A549 (cell line): ENCODE measurements around the gene C17orf107.
"Not testable (repeated sequence)": the region's sequence is repeated elsewhere in the genome, so short reads cannot be mapped to it uniquely, and the experiment has no call there.

Experiments
- BHLHE40 ChIP-seq: IDR thresholded peaks from 2 replicates; pipeline ENCODE4 v1.6.1; 2012; ENCODE audit warnings: low read depth, low read length, inconsistent platforms
- MAFK ChIP-seq: fragments of 450-650 bp; IDR thresholded peaks from 2 replicates; pipeline ENCODE4 v1.6.1; 2014; ENCODE audit not compliant: partially characterized antibody
- MYC ChIP-seq: IDR thresholded peaks from 2 replicates; pipeline ENCODE4 v1.6.1; 2012; ENCODE audit warnings: mild to moderate bottlenecking, inconsistent platforms, low read length, improper control_type of control experiment, borderline replicate concordance
- POLR2A ChIP-seq: IDR thresholded peaks from 2 replicates; pipeline ENCODE4 v1.6.1; 2012; ENCODE audit warnings: mild to moderate bottlenecking, low read length
- RCOR1 ChIP-seq: fragments of 150-350 bp; IDR thresholded peaks from 2 replicates; pipeline ENCODE4 v1.6.1; 2014; ENCODE audit warnings: antibody characterized with exemption, low read length, low read depth
- TP53 ChIP-seq: fragments of 250-450 bp; sonication (Bioruptor Pico); IDR thresholded peaks from 2 replicates; pipeline ENCODE4 v1.5.0; 2021; ENCODE audit warnings: mild to moderate bottlenecking, moderate library complexity
- ZNF302 ChIP-seq: fragments of 250-450 bp; sonication (Bioruptor Pico); IDR thresholded peaks from 2 replicates; pipeline ENCODE4 v1.9.0; 2021; ENCODE audit warnings: inconsistent platforms, mild to moderate bottlenecking, moderate library complexity
- TF ChIP-seq, protein P1 (sequence below): fragments of >200 bp; sonication (Bioruptor Twin); formaldehyde crosslinking; IDR thresholded peaks from 3 replicates; pipeline ENCODE4 v1.5.1; 2016
- TF ChIP-seq, protein P2 (sequence below): IDR thresholded peaks from 2 replicates; pipeline ENCODE4 v1.6.1; 2012

GRCh38 chr17:4857347-4857746 lies 42.0 kb upstream of the C17orf107 start:
- TF ChIP-seq POLR2A; MYC; RCOR1; BHLHE40; TP53 (CRISPR knock-in tag); MAFK; ZNF302 (CRISPR knock-in tag): not testable (repeated sequence)
- TF ChIP-seq, protein P1, sequence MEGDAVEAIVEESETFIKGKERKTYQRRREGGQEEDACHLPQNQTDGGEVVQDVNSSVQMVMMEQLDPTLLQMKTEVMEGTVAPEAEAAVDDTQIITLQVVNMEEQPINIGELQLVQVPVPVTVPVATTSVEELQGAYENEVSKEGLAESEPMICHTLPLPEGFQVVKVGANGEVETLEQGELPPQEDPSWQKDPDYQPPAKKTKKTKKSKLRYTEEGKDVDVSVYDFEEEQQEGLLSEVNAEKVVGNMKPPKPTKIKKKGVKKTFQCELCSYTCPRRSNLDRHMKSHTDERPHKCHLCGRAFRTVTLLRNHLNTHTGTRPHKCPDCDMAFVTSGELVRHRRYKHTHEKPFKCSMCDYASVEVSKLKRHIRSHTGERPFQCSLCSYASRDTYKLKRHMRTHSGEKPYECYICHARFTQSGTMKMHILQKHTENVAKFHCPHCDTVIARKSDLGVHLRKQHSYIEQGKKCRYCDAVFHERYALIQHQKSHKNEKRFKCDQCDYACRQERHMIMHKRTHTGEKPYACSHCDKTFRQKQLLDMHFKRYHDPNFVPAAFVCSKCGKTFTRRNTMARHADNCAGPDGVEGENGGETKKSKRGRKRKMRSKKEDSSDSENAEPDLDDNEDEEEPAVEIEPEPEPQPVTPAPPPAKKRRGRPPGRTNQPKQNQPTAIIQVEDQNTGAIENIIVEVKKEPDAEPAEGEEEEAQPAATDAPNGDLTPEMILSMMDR = not testable (repeated sequence)
- TF ChIP-seq, protein P2, sequence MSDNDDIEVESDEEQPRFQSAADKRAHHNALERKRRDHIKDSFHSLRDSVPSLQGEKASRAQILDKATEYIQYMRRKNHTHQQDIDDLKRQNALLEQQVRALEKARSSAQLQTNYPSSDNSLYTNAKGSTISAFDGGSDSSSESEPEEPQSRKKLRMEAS = not testable (repeated sequence)
